SW480 (cell line): ENCODE data around the gene FAH.

Experiments used
- DNase-seq: peaks from one replicate; pipeline ENCODE4 v3.0.0-alpha.2; 2016; ENCODE audit warnings: low spot score

FAH gene

DNA sequence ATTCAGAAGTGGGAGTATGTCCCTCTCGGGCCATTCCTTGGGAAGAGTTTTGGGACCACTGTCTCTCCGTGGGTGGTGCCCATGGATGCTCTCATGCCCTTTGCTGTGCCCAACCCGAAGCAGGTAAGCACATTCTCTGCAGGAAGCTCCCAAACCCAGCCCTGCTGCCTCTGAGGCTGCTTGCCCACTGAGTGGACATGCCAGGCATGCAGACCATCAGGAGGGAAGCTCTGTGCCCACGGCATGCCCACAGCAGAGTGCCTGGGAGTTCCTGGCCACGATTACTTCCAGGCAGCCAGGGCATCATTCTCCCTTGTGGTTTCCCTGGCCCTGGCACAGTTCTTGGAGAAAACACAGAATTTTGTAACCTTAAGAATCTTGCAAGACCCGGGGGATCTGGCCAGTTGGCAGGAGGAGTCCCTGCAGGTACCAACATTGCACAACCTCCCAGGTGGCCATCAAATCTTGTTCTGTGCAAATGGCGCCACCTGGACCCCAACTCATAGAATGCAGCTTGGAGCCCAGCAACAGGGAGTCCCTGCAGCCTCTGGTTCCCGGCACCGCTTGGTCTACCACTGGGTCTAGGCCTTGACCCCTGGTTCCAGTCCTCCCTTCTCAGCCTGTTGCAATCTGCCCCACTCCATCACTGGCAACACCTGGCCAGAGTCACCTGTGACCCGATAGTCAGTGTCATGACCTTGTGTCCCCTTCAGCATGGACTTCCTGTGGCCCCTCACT is 20.4 kb downstream of the FAH start:
- peak; percentile 62 for DNase-seq

DNA sequence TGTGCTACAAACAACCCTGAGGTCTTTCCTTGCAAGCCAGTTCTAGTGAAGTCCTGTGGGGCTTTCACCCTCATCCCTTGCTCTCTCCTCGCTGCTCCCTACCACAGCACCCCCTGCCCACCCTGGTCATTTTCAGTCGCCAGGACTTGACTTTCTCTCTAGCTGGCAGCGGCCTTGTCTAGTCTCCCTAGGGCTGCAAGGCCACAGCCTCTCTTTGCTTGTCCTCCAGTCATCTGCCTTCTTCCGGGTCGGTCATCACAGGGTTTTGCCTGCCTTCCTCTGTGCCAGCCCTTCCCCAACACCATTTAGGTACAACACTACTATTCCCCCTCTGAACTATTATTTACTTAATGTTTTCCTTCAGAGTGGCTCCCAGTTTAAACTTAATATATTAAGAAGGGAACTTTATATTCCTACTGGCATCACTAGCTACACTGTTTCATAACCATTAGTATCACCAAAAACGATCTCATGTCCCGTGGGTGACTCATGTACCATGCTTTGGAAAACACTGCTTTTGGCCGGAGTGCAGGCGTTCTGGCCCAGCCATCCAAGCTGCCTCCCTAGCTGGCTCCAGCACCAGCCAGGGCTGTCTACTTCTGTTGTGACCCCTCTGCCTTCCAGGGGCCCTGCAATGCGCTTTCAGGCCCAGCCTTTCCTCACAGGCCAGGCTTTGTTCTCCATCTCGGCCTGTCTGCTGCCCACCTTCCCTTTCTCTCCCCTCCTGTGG is 21.4 kb downstream of the FAH start:
- DNase-seq: no peak

DNA sequence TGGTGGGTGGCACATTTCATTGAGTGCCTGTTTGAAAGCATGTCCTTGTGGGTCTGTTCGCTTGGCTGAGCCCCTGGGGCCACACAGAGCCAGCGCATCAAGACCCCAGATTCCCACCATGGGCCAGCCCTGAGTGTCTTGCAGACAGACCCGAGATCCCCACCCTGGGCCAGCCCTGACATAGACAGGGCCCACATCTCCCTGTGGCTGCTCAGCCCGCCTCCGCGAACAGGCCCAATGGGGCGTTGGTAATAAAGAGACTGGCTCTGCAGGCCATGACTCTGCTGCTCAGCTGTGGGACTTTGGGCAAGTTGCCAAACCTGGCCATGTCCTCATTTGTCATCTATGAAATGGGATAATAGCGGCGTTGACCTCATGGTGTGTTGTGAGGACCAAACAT is 22.6 kb downstream of the FAH start:
- no peak for DNase-seq

DNA sequence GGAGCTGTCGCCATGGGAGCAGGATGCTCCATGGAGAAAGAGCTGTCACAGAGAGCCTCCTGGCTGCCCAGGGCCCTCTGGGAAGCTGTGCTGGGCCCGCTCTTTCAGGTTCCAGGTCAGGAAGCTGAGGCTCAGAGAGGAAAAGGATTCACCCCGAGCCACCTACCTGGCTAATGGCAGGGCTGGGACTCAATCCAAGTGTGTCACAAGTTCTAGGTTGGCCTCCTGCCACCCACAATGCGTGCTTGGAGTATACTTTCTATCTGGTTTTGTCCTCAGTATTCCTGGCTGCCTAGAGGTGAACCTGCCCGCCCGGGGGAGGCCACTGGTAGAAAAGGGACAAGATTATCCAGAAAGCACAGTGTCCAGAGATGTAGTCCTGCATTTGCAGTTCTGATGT is 23.6 kb downstream of the FAH start:
- no peak for DNase-seq

DNA sequence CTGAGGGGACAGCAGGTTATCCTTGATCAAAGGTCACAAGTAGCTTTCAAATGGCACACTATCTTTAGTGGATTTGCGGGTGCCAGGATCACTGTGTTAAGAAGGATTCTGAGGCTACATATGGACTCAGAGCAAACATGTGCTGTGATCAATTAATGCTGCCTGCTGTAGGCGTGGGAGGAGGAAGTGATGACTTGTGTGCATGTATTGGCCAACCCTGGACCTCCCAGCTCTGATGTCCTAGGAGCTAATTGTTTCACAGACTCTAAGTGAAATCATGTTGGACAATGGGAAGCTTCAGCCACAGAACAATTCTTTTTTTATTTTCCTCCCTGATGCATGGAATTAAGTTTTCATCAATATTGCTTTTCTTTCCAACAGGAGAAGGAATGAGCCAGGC is 24.4 kb downstream of the FAH start:
- DNase-seq: no peak

DNA sequence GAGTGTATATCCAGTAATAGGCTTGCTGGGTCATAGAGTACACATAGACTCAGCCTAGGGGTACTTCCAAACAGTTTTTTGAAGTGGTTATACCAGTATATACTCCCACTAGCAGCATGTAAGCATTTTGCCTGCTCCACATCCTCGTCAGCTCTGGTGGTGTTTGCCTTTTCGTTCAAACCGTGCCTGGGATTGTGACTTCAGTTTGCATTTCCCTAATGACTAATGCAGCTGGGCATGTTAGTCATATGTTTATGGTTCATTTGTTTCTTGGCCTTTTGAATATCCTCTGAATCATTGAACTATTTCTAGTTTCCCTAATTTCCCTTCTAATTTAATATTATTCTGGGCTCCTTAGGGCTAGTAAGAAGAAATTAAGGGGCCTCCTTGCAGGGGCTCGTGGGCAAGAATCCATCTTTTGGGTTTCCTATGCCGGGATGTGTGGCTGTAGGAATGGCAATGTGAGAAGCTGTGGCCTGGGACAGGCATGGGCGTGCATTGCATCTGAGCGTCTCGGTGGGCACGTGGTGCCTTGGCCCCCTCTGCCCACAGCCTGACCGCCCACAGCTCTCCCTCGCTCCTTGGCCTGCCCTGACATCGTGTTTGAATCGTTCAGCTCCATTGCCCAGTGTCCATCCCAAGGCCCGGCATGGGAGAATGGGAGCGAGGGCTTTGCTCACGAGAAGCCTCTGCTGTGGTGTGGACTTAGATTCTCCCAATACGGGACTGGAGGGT is 26.4 kb downstream of the FAH start:
- no peak for DNase-seq

DNA sequence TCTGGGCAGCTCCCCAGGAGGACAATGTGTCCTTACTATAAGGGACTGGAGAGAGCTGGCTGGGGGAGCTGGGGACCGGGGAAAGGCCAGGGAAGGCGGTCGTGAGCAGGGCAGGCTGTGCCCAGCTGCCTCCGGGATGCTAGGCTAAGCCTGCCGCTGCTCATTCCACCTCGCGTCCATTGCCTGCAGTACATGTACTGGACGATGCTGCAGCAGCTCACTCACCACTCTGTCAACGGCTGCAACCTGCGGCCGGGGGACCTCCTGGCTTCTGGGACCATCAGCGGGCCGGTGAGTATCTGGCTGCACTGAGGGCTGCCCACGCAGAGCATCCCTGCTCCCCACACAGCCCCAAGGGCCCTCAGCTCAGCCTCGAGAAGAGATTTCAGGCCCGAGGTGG is 27.1 kb downstream of the FAH start:
- no peak for DNase-seq

DNA sequence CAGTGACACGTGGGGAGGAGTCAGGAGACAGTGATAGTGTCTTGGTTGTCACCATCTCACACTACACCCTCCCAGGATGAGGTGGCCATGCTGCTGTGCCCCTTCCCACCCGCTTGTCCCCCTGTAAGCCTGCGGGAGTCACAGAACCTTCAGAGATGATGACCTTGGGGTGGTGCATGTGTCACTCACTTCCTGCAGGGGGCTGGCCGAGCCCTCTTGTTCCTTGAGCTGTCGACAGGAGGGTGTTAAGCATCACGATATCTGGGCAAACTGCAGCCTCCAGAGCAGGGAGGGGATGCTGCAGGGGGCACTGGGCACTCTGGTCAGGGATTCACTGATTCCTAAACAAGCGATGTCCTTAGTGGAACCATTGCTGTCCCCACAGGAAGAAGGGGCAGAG is 27.7 kb downstream of the FAH start:
- DNase-seq: no peak

DNA sequence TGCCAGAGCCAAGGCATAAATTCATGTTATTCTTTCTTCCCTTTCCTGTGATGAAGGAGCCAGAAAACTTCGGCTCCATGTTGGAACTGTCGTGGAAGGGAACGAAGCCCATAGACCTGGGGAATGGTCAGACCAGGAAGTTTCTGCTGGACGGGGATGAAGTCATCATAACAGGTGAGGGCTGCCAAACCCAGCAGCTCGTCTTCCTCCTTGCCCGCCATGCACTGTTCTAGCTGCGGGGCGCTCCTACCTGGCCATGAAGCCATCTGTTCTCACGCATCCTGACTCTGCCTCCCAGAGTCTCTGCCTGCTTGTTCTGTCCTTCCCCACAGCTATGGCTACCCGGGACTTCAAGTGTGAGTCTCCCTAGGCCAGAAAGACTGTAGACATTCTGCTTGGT is 28.2 kb downstream of the FAH start:
- DNase-seq: no peak

DNA sequence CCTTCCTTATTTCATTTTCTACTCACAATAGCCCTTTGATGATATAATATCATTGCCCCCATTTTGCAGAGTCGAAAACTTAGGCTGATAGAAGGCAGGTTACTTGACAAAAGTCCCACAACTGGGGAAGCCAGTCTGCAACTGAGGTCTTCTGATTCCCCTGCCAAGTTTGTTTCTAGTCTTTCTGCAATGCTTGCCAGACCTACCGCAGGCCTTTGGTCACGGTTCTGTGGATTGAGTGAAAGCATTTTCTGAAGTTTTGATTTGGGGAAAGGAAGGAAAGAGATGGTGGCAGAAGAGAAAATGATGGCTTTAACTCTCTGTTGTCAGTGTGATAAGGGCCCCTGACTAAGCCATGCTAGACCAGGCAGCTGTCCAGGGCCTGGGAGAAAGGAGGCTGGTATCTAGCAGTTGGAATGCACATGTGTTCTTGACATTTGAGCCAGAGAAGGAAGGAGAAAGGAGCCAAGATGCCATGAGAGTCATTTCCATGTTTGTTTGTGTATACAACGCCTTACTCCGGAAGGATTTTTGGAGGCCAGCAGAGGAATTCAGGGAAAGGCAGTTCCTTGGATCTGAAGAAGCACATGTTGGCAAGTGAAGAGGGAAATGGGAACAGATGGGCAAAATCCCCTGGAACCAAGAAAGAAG is 29.9 kb downstream of the FAH start:
- DNase-seq: no peak

DNA sequence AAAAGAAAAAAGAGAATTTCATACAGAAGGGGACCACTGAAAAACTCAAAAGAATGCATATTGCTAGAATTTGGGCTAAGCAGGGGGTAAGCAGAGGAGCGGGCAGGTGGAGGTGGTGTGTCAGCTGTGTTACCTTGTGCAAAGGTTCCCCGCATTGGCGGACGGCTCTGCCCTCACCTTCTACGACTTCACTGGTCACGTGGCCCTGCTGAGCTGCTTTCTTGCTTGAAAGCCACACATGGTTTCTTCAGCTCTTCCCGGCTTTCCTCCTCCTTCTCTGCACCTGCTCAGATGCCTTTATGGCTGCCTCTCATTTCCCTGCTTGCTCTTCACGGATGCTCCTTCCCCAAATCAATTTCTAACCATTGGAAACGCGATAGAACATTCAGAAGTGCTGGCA is 30.5 kb downstream of the FAH start:
- no peak for DNase-seq

DNA sequence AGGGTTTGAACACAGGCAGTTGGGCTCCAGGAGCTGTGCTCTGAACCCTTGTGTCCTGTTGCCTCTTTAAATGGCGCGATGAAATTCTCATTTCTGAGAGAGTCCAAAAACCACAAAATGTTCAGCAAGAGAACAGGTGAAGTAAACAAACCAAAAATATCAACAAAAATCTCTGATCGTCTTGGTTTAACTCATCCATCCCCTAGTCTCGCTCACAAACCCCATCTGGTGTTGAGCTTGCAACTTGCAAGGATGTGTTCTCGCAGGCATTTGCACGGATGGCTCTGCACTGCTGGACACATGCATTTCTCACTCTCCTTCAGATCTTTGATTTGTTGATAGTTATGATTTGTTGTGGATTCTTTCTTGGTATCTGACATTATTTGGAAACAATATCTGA is 31.1 kb downstream of the FAH start:
- DNase-seq: no peak

DNA sequence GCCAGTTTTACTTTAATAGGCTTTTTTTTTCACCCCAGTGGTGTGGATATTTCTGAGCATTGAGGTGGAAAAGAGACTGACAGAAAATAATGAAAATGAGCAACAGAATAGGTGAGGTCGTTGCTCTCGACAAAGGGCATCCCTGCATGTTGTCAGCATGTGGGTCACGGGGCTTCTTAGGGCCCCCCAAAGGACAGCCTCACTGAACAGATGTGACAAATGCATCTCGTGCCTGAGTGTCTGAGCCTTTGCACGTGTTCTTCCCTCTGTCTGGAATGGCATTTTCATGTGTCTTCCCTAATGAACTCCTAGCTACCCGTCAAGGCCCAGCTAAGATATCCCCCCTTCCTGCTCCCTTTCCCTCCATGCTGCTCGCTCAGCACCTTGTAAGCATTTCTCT is 31.8 kb downstream of the FAH start:
- DNase-seq: no peak

DNA sequence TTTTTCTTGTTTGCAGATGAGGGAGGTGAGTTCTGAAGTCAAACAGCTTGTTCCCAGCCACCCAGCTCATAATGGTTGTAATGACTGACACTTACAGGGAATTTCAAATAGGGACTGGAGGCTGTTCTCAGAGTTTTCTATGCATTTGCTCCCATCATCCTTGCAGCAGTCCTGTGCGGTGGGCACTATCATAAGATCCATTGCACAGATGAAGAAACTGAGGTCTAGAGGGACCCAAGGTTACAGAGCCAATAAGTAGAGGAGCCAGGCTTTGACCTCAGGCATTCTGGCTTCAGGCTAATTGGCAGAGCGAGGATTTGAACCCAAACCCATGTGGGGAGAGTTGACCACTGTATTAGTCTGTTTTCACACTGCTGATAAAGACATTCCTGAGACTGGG is 32.4 kb downstream of the FAH start:
- DNase-seq: no peak

DNA sequence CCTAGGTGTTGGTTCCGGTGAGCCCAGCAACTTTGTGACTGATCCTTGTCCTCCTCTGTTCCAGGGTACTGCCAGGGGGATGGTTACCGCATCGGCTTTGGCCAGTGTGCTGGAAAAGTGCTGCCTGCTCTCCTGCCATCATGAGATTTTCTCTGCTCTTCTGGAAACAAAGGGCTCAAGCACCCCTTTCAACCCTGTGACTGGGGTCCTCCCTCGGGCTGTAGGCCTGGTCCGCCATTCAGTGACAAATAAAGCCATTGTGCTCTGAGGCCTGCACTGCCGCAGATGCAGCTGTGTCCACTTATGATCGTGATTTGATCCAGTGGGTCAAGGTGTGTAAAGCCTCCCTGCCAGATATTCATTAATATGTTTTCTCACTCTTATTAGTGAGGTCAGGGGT is 33.3 kb downstream of the FAH start:
- DNase-seq: no peak

DNA sequence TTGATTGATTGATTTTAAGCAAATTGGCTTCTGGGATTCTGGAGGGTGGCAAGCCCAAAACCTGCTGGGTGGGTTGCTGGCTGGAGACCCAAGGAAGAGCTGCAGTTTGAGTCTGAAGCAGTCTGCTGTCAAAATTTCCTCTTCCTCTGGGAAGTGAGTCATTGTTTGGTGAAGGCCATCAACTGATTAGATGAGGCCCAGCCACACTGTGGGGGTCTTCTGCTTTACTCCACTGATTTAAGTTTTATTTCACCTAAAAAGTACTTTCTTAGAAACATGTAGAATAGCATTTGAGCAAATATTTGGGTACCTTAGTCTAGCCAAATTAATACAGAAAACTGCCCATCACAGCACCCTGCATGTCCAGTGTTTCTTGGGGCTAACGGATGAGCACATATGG is 33.8 kb downstream of the FAH start:
- DNase-seq: no peak

DNA sequence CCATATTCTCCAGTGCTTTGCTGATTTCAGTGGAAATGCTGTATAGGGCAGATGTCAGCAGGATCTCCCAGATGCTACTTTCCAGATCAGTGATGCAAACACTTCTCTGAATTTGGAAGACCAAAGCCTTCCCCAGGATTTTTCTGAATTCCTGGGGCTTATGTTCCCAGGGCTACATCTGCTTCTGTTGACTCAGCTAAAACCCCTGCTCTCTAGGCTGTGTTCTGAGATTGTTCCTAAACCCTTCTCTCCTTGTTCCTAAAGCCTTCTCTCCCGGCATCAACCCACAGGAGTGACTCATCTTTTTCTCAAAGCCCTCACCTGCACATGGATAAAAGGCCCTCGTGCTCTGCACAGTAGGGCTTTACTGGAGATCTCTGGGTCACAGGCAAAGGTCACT is 35.5 kb downstream of the FAH start:
- DNase-seq: peak; percentile 13

DNA sequence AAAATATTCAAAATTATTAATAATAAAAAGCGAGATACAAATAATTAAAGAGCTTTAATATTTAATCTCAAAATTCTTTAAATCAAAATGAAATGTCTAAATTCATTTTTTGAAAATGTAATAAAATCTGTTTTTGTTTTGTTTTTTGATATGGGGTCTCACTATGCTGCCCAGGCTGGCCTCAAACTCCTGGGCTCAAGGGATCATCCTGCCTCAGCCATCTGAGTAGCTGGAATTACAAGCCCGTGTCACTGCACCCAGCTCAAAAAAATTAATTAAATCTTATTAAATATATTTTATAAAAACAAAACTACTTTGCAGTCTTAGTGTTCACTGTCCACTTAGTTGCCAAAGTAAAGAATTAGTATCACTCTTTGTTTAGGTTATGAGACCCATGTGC is 38.4 kb downstream of the FAH start:
- no peak for DNase-seq

DNA sequence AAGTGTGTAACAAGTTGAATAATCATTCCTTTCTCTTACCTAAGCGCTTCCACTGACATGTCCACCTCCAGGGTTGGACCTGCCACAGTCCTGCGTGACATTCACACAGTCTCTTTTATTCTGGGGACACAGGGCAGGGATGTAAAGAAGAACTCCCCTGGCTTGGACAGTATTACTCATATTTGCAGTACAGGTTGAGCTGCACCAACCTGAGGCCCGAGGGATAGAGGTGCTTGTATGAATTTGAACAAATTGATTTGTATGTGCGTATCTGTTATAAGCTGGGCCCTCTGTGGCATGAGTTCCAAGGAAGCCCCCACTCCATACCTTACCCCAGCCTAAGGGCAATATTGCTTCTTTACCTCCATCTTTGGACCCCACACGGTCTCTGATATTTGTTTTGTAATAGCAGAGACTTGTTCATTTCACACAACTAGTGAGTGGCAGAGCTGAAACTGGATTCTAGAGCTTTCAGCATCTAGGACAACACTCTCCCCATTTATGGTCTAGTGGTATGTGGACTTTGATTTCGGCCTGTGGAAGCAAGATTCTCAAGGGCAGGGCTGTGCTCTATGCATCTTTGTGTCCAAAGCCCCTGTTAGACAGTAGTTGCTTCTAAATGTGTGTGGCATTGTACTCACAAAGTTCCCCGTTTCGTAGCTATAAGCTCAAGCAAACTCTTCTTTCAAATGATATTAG is 39.2 kb downstream of the FAH start:
- DNase-seq: peak; percentile 2

DNA sequence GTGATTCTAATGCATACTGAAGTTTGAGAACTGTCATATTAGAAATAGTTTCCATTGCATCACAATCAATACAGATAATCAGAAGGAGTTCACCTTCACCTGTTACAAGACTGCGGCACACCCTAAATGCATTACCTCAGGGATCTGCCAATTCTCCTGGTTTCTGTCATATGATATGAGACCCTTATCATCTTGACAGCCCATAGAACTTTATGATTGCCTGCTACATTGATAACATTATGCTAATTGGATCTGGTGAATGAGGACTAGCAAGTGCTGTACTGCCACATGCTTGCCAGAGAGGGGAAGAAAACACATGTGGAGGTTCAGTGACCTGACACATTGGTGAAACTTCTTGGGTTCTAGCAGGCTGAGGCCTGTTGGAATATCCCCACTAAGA is 41.4 kb downstream of the FAH start:
- no peak for DNase-seq

DNA sequence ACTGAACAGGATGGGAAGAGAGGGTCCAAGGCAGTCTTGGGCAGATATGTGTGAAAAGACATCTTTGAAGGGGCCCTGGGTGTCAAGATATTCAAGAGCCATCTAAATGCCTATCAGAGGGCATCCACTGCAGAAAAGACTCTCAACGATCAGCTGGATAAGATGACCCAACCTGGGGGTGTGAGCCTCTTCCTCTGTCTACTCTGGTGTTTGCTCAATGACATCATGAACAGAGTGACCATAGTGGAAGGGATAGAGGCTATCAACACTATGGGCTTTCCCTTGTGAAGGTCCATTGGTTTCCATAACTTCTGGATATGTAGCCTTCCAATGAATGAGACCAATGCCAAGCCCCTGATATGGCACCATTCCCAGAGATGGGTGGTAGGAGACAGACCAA is 42.1 kb downstream of the FAH start:
- DNase-seq: no peak

DNA sequence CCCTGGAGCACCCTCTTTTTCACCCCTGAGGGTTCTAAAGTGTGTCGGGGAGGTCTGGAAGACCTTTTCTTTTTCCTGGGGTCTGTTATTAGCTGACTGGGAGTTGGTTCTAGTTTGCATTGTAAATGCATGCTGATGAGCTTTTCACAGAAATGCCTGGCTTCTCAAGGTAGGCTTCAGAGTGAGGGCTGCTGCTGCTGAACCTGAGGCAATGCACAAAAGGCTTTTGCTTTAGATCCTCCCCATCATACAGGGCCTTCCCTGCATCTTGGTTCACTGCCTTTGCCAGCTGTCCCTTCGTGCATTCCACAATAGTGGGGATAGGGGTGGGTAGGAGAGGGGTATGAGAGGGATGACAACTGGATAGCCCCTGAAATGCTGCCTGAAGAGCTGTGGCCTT is 46.6 kb downstream of the FAH start:
- no peak for DNase-seq
